Osteocyte (in vitro differentiated cells): ENCODE data around the gene NLGN1. TPM values are rescaled to one million over a fixed set of nuclear protein-coding genes. Genes with fewer than 3 reads are reported as not detected.
"Not testable (repeated sequence)": the region's sequence is repeated elsewhere in the genome, so short reads cannot be mapped to it uniquely, and the experiment has no call there.

ENCODE experiments used
- DNase-seq: peaks from one replicate; pipeline ENCODE4 v3.0.0; 2021; ENCODE audit warnings: mixed read lengths; ENCODE audit not compliant: unreplicated experiment; ENCODE audit errors: extremely low spot score
- H3K27ac Mint-ChIP-seq: one replicate; pipeline ENCODE4 v1.8.0; 2021; ENCODE audit warnings: mild to moderate bottlenecking, mixed read lengths; ENCODE audit not compliant: unreplicated experiment
- H3K27me3 Mint-ChIP-seq: one replicate; pipeline ENCODE4 v1.8.0; 2021; ENCODE audit warnings: mixed read lengths; ENCODE audit not compliant: unreplicated experiment
- H3K36me3 Mint-ChIP-seq: one replicate; pipeline ENCODE4 v1.8.0; 2021; ENCODE audit warnings: mixed read lengths; ENCODE audit not compliant: unreplicated experiment
- H3K4me1 Mint-ChIP-seq: one replicate; pipeline ENCODE4 v1.8.0; 2021; ENCODE audit warnings: mixed read lengths; ENCODE audit not compliant: unreplicated experiment
- H3K4me3 Mint-ChIP-seq: one replicate; pipeline ENCODE4 v1.8.0; 2021; ENCODE audit warnings: mild to moderate bottlenecking, moderate library complexity, mixed read lengths; ENCODE audit not compliant: unreplicated experiment
- H3K9me3 Mint-ChIP-seq: one replicate; pipeline ENCODE4 v1.8.0; 2021; ENCODE audit warnings: mixed read lengths; ENCODE audit not compliant: unreplicated experiment
- total RNA-seq: library from RNA; stranded (reverse); gene quantifications from 2 replicates; pipeline ENCODE4 v1.2.1, GENCODE V29; 2021
- TF ChIP-seq, protein P1 (sequence below): fragments of 200-600 bp; sonication (generic); IDR thresholded peaks from 2 replicates; pipeline ENCODE4 v1.5.0; 2021; ENCODE audit warnings: antibody characterized with exemption, mild to moderate bottlenecking, moderate library complexity

Gene NLGN1
- total RNA-seq, 1 donor from 2014 or later: 3.9 TPM

DNA sequence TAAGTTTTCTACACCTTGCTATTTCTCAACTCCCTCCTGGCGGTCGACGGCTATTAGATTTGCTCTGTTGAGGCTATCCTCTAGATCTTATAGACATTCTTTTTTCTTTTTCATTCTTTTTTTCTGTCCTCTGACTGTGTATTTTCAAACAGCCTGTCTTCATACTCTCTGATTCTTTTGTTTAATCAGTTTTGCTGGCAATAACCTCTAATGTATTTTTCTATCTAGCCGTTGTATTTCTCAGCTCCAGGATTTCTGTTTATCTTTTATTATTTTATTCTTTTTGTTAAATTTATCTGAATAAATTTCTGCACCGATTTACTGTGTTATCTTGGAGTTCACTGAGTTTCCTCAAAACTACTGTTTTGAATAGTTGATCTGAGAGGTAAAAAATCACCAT is 31.5 kb downstream of the NLGN1 start:
- TF ChIP-seq, protein P1, sequence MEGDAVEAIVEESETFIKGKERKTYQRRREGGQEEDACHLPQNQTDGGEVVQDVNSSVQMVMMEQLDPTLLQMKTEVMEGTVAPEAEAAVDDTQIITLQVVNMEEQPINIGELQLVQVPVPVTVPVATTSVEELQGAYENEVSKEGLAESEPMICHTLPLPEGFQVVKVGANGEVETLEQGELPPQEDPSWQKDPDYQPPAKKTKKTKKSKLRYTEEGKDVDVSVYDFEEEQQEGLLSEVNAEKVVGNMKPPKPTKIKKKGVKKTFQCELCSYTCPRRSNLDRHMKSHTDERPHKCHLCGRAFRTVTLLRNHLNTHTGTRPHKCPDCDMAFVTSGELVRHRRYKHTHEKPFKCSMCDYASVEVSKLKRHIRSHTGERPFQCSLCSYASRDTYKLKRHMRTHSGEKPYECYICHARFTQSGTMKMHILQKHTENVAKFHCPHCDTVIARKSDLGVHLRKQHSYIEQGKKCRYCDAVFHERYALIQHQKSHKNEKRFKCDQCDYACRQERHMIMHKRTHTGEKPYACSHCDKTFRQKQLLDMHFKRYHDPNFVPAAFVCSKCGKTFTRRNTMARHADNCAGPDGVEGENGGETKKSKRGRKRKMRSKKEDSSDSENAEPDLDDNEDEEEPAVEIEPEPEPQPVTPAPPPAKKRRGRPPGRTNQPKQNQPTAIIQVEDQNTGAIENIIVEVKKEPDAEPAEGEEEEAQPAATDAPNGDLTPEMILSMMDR: no peak
- H3K9me3 Mint-ChIP-seq: peaks cover 22% of the 10 kb centered on the region

DNA sequence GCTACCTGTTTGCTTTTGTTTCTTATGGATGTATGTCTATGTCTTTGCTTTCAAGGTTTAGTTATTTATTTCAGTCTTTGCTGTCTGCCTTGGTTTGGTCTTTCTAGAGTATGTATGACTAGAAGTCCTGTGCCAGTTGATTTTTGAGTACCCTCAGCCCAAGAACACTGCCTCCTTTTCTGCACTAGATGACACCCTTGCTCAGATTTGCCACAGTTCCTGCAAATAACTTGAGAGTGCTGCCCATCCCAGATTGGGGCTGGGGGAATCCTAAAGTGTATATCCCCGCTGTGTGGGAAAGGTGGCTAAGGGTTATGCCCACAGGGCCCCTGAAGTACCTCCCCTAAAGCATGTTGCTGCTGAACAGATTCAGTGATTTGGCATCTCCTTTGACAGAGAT is 32.0 kb downstream of the NLGN1 start:
- Mint-ChIP-seq H3K27ac (no peak overlapping the region), H3K4me1 (no peaks in the 10 kb centered on the region), H3K4me3 (no peak overlapping the region), H3K9me3 (peaks cover 22% of the 10 kb centered on the region), H3K27me3 (no peaks in the 10 kb centered on the region), H3K36me3 (peaks cover 3% of the 10 kb centered on the region)
- DNase-seq: no peak
- TF ChIP-seq, protein P1: no peak

More for the DNA sequence above, 31.5 kb downstream of the NLGN1 start:
- Mint-ChIP-seq H3K4me1 (no peaks in the 10 kb centered on the region), H3K27ac (no peak overlapping the region), H3K4me3 (no peak overlapping the region), H3K36me3 (peaks cover 3% of the 10 kb centered on the region), H3K27me3 (no peaks in the 10 kb centered on the region)
- no peak for DNase-seq

DNA sequence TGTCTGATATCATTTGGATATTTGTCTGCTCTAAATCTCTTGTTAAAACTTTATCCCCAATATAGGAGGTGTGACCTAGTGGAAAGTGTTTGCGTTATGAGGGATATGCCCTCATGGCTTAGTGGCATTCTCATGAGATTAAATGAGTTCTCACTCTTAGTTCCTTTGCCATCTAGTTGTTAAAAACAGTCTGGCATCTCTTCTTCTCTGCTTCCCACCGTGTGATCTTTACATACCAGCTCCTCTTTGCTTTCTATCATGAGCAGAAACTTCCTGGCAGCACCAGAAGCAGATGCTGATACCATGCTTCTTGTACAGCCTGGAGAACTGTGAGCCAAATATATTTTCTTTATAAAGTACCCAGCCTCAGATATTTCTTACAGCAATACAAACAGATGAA is 33.0 kb downstream of the NLGN1 start:
- DNase-seq: no peak
- H3K9me3 Mint-ChIP-seq: peaks cover 22% of the 10 kb centered on the region
- TF ChIP-seq, protein P1: no peak
- no peak overlapping the region for H3K27ac Mint-ChIP-seq
- H3K4me3 Mint-ChIP-seq: no peak overlapping the region
- H3K36me3 Mint-ChIP-seq: peaks cover 3% of the 10 kb centered on the region
- no peaks in the 10 kb centered on the region for H3K4me1 Mint-ChIP-seq
- no peaks in the 10 kb centered on the region for H3K27me3 Mint-ChIP-seq

DNA sequence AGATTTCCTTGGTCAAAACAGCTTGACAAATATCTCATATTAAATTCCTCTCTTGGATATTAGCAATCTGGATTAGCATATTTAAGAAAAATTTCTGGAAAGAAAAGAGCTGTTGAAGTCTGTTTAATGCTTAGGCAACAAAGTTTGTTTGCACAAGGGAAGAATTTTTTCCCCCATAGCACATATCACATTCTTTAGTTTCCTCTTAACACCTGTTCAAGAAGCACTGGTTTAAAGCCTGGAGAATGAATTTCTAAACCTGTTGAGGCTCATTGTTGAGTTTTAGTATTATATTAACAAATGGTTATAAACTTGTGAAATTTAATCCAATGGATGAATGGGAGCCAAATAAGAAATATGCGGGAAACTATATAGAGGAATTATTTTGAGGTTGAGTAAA is 41.5 kb downstream of the NLGN1 start:
- Mint-ChIP-seq H3K4me3 (no peak overlapping the region), H3K36me3 (no peaks in the 10 kb centered on the region)
- TF ChIP-seq, protein P1: no peak

DNA sequence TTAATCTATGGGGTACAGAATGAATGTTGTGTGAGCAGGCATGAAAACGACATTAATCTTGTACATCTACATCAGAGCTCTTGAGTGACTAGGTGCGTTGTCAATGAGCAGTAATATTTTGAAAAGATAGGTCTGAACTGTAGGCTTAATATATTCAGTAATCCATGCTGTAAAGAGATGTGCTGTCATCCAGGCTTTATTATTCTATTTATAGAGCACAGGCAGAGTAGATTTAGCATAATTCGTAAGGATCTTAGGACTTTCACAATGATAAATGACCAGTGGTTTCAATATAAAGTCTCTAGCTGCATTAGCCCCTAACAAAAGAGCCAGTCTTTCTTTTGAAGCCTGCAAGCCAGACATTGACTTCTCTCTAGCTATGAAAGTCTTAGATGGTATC is 43.0 kb downstream of the NLGN1 start:
- H3K9me3 Mint-ChIP-seq: no peaks in the 10 kb centered on the region
- no peak overlapping the region for H3K27ac Mint-ChIP-seq
- H3K36me3 Mint-ChIP-seq: no peaks in the 10 kb centered on the region
- no peak for DNase-seq
- TF ChIP-seq, protein P1: no peak
- no peaks in the 10 kb centered on the region for H3K4me1 Mint-ChIP-seq
- H3K27me3 Mint-ChIP-seq: no peaks in the 10 kb centered on the region
- H3K4me3 Mint-ChIP-seq: no peak overlapping the region

More for the DNA sequence above, 41.5 kb downstream of the NLGN1 start:
- no peaks in the 10 kb centered on the region for H3K9me3 Mint-ChIP-seq
- no peak for DNase-seq
- H3K4me1 Mint-ChIP-seq: no peaks in the 10 kb centered on the region
- H3K27me3 Mint-ChIP-seq: no peaks in the 10 kb centered on the region
- no peak overlapping the region for H3K27ac Mint-ChIP-seq

DNA sequence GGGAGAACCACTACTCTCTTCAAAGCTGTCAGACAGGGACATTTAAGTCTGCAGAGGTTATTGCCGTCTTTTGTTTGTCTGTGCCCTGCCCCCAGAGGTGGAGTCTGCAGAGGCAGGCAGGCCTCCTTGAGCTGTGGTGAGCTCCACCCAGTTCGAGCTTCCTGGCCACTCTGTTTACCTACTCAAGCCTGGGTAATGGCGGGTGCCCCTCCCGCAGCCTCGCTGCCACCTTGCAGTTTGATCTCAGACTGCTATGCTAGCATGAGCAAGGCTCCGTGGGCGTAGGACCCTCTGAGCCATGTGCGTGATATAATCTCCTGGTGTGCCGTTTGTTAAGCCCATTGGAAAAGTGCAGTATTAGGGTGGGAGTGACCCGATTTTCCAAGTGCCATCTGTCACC is 54.0 kb downstream of the NLGN1 start:
- H3K9me3 Mint-ChIP-seq: peaks cover 11% of the 10 kb centered on the region
- H3K4me1 Mint-ChIP-seq, H3K4me3 Mint-ChIP-seq, H3K36me3 Mint-ChIP-seq, H3K27ac Mint-ChIP-seq, H3K27me3 Mint-ChIP-seq, DNase-seq: not testable (repeated sequence)
